Measurements from ENCODE around the gene USF2. TPM values are rescaled to one million over a fixed set of nuclear protein-coding genes. Genes with fewer than 3 reads are reported as not detected.

Gene USF2
- polyA plus RNA-seq, 1 donor (not counting 4 experiments of a cell fraction or from before 2014, with no cell fraction given), result 53.8 TPM

- DNase-seq (ENCODE audit: low read depth, low spot score), result no peak
- Histone ChIP-seq H3K9me3 (ENCODE audit: control insufficient read depth, low read depth, low read length) (no peaks in the 10 kb centered on the region), H3K9me1 (ENCODE audit: control insufficient read depth, extremely low read depth, insufficient read depth, low read length) (no peaks in the 10 kb centered on the region), H3K4me1 (ENCODE audit: control insufficient read depth, extremely low read depth, insufficient read depth, low read length) (no peaks in the 10 kb centered on the region), H3K27me3 (ENCODE audit: control insufficient read depth, extremely low read depth, insufficient read depth, low read length) (no peaks in the 10 kb centered on the region), H3K79me2 (ENCODE audit: control insufficient read depth, insufficient read depth, low read length) (no peaks in the 10 kb centered on the region), H2AFZ (ENCODE audit: control insufficient read depth, low read length) (no peak overlapping the region), H3K4me3 (ENCODE audit: control insufficient read depth in 2 of 3, extremely low read depth in 1 of 3, insufficient read depth in 2 of 3, low read depth in 1 of 3, low read length in 3 of 3) (no peak overlapping the region), H3K27ac (ENCODE audit: control insufficient read depth, insufficient read depth, low read length) (no peak overlapping the region), H4K20me1 (ENCODE audit: control insufficient read depth, extremely low read depth, insufficient read depth, low read length) (no peaks in the 10 kb centered on the region), H3K4me2 (ENCODE audit: control insufficient read depth, extremely low read depth, insufficient read depth, low read depth, low read length) (no peak overlapping the region), H3K9ac (ENCODE audit: control insufficient read depth, extremely low read depth, insufficient read depth, low read length) (no peak overlapping the region), H3K36me3 (ENCODE audit: control insufficient read depth in 2 of 2, extremely low read depth in 1 of 2, insufficient read depth in 2 of 2, low read length in 2 of 2) (no peaks in the 10 kb centered on the region)
- dilution Hi-C loops (cut with MboI; ENCODE audit: extremely low pct_ligation_motif_present, low sequenced_read_pairs), result no loop called here
- no peak for FAIRE-seq
- TF ChIP-seq, protein P1, sequence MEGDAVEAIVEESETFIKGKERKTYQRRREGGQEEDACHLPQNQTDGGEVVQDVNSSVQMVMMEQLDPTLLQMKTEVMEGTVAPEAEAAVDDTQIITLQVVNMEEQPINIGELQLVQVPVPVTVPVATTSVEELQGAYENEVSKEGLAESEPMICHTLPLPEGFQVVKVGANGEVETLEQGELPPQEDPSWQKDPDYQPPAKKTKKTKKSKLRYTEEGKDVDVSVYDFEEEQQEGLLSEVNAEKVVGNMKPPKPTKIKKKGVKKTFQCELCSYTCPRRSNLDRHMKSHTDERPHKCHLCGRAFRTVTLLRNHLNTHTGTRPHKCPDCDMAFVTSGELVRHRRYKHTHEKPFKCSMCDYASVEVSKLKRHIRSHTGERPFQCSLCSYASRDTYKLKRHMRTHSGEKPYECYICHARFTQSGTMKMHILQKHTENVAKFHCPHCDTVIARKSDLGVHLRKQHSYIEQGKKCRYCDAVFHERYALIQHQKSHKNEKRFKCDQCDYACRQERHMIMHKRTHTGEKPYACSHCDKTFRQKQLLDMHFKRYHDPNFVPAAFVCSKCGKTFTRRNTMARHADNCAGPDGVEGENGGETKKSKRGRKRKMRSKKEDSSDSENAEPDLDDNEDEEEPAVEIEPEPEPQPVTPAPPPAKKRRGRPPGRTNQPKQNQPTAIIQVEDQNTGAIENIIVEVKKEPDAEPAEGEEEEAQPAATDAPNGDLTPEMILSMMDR (optimal IDR thresholded peaks at IDR 0.05 in 1 of 3, IDR thresholded peaks at IDR 0.05 in 1 of 3, conservative IDR thresholded peaks at IDR 0.05 in 1 of 3; ENCODE audit: extremely low read depth in 1 of 3, insufficient read depth in 2 of 3, low read length in 3 of 3), result no peak
- TF ChIP-seq EZH2 (IDR thresholded peaks at IDR 0.05; ENCODE audit: low read length), result no peak
Measured at GRCh38 chr19:35305181-35305580, 36.4 kb downstream of the USF2 start.

DNA sequence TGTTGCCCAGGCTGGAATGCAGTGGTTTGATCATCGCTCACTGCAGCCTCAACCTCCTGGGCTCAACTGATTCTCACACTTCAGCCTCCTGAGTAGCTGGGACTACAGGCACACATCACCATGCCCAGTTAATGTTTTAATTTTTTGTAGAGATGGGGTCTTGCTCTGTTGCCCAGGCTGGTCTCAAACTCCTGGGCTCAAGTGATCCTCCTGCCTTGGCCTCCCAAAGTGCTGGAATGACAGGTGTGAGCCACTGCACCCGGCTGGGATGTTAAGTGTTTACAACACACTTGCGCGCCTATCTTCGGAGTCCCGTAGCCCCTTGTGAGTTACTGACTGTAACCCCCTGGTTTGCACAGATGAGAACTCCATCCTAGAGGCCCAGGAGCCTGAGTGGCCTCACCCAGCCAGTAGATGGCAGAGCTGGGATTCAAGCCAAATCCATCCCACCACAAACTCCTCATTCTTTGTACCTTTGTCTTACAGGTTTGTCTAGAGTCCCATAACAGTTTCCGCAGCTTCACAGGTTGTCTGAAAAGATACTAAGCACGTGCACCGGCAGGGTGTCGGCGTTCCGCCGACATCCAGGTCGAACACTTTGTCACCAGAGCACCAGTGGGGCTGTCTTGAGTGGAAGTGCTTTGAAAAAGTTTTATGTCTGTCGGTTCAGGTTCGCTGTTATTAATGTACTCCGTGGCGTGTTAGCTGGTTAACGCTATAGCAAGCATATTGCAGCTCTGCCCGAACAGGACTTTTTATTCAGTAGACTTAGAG, 37.9 kb downstream of the USF2 start:
- dilution Hi-C loops (cut with MboI; ENCODE audit: extremely low pct_ligation_motif_present, low sequenced_read_pairs), result no loop called here
- no peak overlapping the region for H3K9ac ChIP-seq (ENCODE audit: control insufficient read depth, extremely low read depth, insufficient read depth, low read length)
- H3K4me1 ChIP-seq (ENCODE audit: control insufficient read depth, extremely low read depth, insufficient read depth, low read length), result no peaks in the 10 kb centered on the region

More for the DNA sequence above, 37.9 kb downstream of the USF2 start:
- Histone ChIP-seq H3K79me2 (ENCODE audit: control insufficient read depth, insufficient read depth, low read length) (no peaks in the 10 kb centered on the region), H4K20me1 (ENCODE audit: control insufficient read depth, extremely low read depth, insufficient read depth, low read length) (no peaks in the 10 kb centered on the region), H3K4me3 (ENCODE audit: control insufficient read depth in 2 of 3, extremely low read depth in 1 of 3, insufficient read depth in 2 of 3, low read depth in 1 of 3, low read length in 3 of 3) (no peak overlapping the region), H2AFZ (ENCODE audit: control insufficient read depth, low read length) (no peak overlapping the region), H3K4me2 (ENCODE audit: control insufficient read depth, extremely low read depth, insufficient read depth, low read depth, low read length) (no peak overlapping the region), H3K9me1 (ENCODE audit: control insufficient read depth, extremely low read depth, insufficient read depth, low read length) (no peaks in the 10 kb centered on the region), H3K27me3 (ENCODE audit: control insufficient read depth, extremely low read depth, insufficient read depth, low read length) (peaks cover 3% of the 10 kb centered on the region), H3K27ac (ENCODE audit: control insufficient read depth, insufficient read depth, low read length) (no peak overlapping the region), H3K36me3 (ENCODE audit: control insufficient read depth in 2 of 2, extremely low read depth in 1 of 2, insufficient read depth in 2 of 2, low read length in 2 of 2) (no peaks in the 10 kb centered on the region), H3K9me3 (ENCODE audit: control insufficient read depth, low read depth, low read length) (no peaks in the 10 kb centered on the region)
- TF ChIP-seq EZH2 (IDR thresholded peaks at IDR 0.05; ENCODE audit: low read length), result no peak
- TF ChIP-seq, protein P1 (optimal IDR thresholded peaks at IDR 0.05 in 1 of 3, IDR thresholded peaks at IDR 0.05 in 1 of 3, conservative IDR thresholded peaks at IDR 0.05 in 1 of 3; ENCODE audit: extremely low read depth in 1 of 3, insufficient read depth in 2 of 3, low read length in 3 of 3), result peak; percentile 28 to 54 (median 43)
- no peak for DNase-seq (ENCODE audit: low read depth, low spot score)
- FAIRE-seq, result no peak

All from keratinocyte (primary cell).